ENCODE measurements around the gene NOP14. TPM values are rescaled to one million over a fixed set of nuclear protein-coding genes. Genes with fewer than 3 reads are reported as not detected.
"Not testable (repeated sequence)": the region's sequence is repeated elsewhere in the genome, so short reads cannot be mapped to it uniquely, and the experiment has no call there.

The NOP14 gene
- total RNA-seq, 1 experiment from 2014 or later = 9.9 TPM

GRCh38 chr4:2942532-2943363, 20.5 kb downstream of the NOP14 start:
- no peak for DNase-seq (ENCODE audit: low read depth in 1 of 2, low spot score in 2 of 2)
- Histone ChIP-seq H3K9me3 (replicated peaks) (no peaks in the 10 kb centered on the region), H3K4me1 (replicated peaks) (no peaks in the 10 kb centered on the region), H3K4me3 (no peak overlapping the region), H3K27me3 (replicated peaks) (no peaks in the 10 kb centered on the region), H3K27ac (no peak overlapping the region), H3K36me3 (peaks cover 58% of the 10 kb centered on the region)

- H3K4me1 ChIP-seq (replicated peaks) = peaks cover 3% of the 10 kb centered on the region; the same call in 1 of the 2 replicates
- no peaks in the 10 kb centered on the region for H3K27me3 ChIP-seq (replicated peaks)
- peaks cover 56% of the 10 kb centered on the region for H3K36me3 ChIP-seq
- no peak overlapping the region for H3K27ac ChIP-seq
- H3K4me3 ChIP-seq = no peak overlapping the region
- H3K9me3 ChIP-seq (replicated peaks) = no peaks in the 10 kb centered on the region
- no peak for DNase-seq (ENCODE audit: low read depth in 1 of 2, low spot score in 2 of 2)
These were observed 21.1 kb downstream of the NOP14 start for GRCh38 chr4:2942037-2942531.

GRCh38 chr4:2941138-2942036, 21.8 kb downstream of the NOP14 start:
- DNase-seq (ENCODE audit: low read depth in 1 of 2, low spot score in 2 of 2) = no peak
- no peak overlapping the region for H3K27ac ChIP-seq
- peaks cover 10% of the 10 kb centered on the region for H3K4me1 ChIP-seq (replicated peaks)
- peaks cover 56% of the 10 kb centered on the region for H3K36me3 ChIP-seq
- no peak overlapping the region for H3K4me3 ChIP-seq
- no peaks in the 10 kb centered on the region for H3K9me3 ChIP-seq (replicated peaks)
- H3K27me3 ChIP-seq (replicated peaks) = no peaks in the 10 kb centered on the region

- no peaks in the 10 kb centered on the region for H3K9me3 ChIP-seq (replicated peaks)
- peaks cover 19% of the 10 kb centered on the region for H3K4me1 ChIP-seq (replicated peaks)
- no peak for DNase-seq (ENCODE audit: low read depth in 1 of 2, low spot score in 2 of 2)
- peaks cover 58% of the 10 kb centered on the region for H3K36me3 ChIP-seq
- H3K4me3 ChIP-seq = no peak overlapping the region
- no peaks in the 10 kb centered on the region for H3K27me3 ChIP-seq (replicated peaks)
- no peak overlapping the region for H3K27ac ChIP-seq
These were observed 22.7 kb downstream of the NOP14 start for GRCh38 chr4:2940267-2941137.

GRCh38 chr4:2939383-2940243, 23.6 kb downstream of the NOP14 start:
- Histone ChIP-seq H3K4me3 (no peak overlapping the region), H3K36me3 (peaks cover 58% of the 10 kb centered on the region), H3K27me3 (replicated peaks) (no peaks in the 10 kb centered on the region), H3K4me1 (replicated peaks) (peaks cover 20% of the 10 kb centered on the region), H3K27ac (no peak overlapping the region), H3K9me3 (replicated peaks) (no peaks in the 10 kb centered on the region)
- DNase-seq (ENCODE audit: low read depth in 1 of 2, low spot score in 2 of 2) = no peak

- H3K4me1 ChIP-seq (replicated peaks) = peaks cover 20% of the 10 kb centered on the region
- H3K27ac ChIP-seq = no peak overlapping the region
- peaks cover 58% of the 10 kb centered on the region for H3K36me3 ChIP-seq
- no peaks in the 10 kb centered on the region for H3K27me3 ChIP-seq (replicated peaks)
- no peaks in the 10 kb centered on the region for H3K9me3 ChIP-seq (replicated peaks)
- DNase-seq (ENCODE audit: low read depth in 1 of 2, low spot score in 2 of 2) = no peak
- no peak overlapping the region for H3K4me3 ChIP-seq
These were observed 24.3 kb downstream of the NOP14 start for GRCh38 chr4:2938906-2939305.

- not testable (repeated sequence) for DNase-seq (ENCODE audit: low read depth in 1 of 2, low spot score in 2 of 2); H3K4me3 ChIP-seq; H3K9me3 ChIP-seq (replicated peaks); H3K27ac ChIP-seq; H3K27me3 ChIP-seq (replicated peaks)
- Histone ChIP-seq H3K4me1 (replicated peaks) (peaks cover 24% of the 10 kb centered on the region), H3K36me3 (peaks cover 58% of the 10 kb centered on the region)
These were observed 24.8 kb downstream of the NOP14 start for GRCh38 chr4:2938411-2938810.

GRCh38 chr4:2937986-2938385, 25.2 kb downstream of the NOP14 start:
- no peak for DNase-seq (ENCODE audit: low read depth in 1 of 2, low spot score in 2 of 2)
- Histone ChIP-seq H3K4me3 (no peak overlapping the region), H3K36me3 (peaks cover 58% of the 10 kb centered on the region), H3K4me1 (replicated peaks) (peaks cover 24% of the 10 kb centered on the region), H3K27me3 (replicated peaks) (no peaks in the 10 kb centered on the region), H3K9me3 (replicated peaks) (no peaks in the 10 kb centered on the region), H3K27ac (no peak overlapping the region)

GRCh38 chr4:2937146-2937857, 25.9 kb downstream of the NOP14 start:
- no peak for DNase-seq (ENCODE audit: low read depth in 1 of 2, low spot score in 2 of 2)
- Histone ChIP-seq H3K36me3 (peaks cover 56% of the 10 kb centered on the region), H3K9me3 (replicated peaks) (no peaks in the 10 kb centered on the region), H3K4me3 (no peak overlapping the region), H3K27me3 (replicated peaks) (no peaks in the 10 kb centered on the region), H3K27ac (no peak overlapping the region), H3K4me1 (replicated peaks) (peaks cover 24% of the 10 kb centered on the region)

- Histone ChIP-seq H3K4me1 (replicated peaks) (peaks cover 24% of the 10 kb centered on the region), H3K4me3 (no peak overlapping the region)
- DNase-seq (ENCODE audit: low read depth in 1 of 2, low spot score in 2 of 2) = no peak
These were observed 26.4 kb downstream of the NOP14 start for GRCh38 chr4:2936773-2937145.

GRCh38 chr4:2935762-2936743, 27.2 kb downstream of the NOP14 start:
- Histone ChIP-seq H3K4me1 (replicated peaks) (peaks cover 24% of the 10 kb centered on the region), H3K9me3 (replicated peaks) (no peaks in the 10 kb centered on the region), H3K27ac (0 out of 2 replicates have a peak overlapping the region, but pooled peaks have one; percentile 2), H3K27me3 (replicated peaks) (no peaks in the 10 kb centered on the region), H3K4me3 (peak overlapping the region; percentile 88), H3K36me3 (peaks cover 44% of the 10 kb centered on the region)
- DNase-seq (ENCODE audit: low read depth in 1 of 2, low spot score in 2 of 2) = peak in 1 of 2 experiments; percentile 4

More at GRCh38 chr4:2936773-2937145, 26.4 kb downstream of the NOP14 start:
- Histone ChIP-seq H3K9me3 (replicated peaks) (no peaks in the 10 kb centered on the region), H3K27me3 (replicated peaks) (no peaks in the 10 kb centered on the region), H3K27ac (no peak overlapping the region), H3K36me3 (peaks cover 51% of the 10 kb centered on the region)
